HEK293 (cell line): Measurements from ENCODE around the gene GJC3.

ENCODE experiments used
- CTCF ChIA-PET: fragments of 350-600 bp; formaldehyde crosslinking; extraction: SDS; loops from one replicate; lab custom pipeline; 2021; ENCODE audit warnings: antibody characterized with exemption; lab: Yijun Ruan, JAX
- POLR2A ChIA-PET: fragments of 300-600 bp; formaldehyde crosslinking; extraction: SDS; loops from one replicate; lab custom pipeline; 2020; ENCODE audit warnings: antibody characterized with exemption, inconsistent platforms; lab: Yijun Ruan, JAX
- H3K27ac ChIP-seq: fragments of 200-500 bp; sonication (Bioruptor generic); 2 replicates; pipeline ENCODE4 v1.5.1; 2014; ENCODE audit warnings: low read depth, low read length, control low read depth, inconsistent platforms; ENCODE audit errors: extremely low read depth
- H3K36me3 ChIP-seq, 2 experiments: fragments of 200-500 bp in 1 of 2; sonication (Bioruptor generic) in 1 of 2; 1 replicate in 1 of 2; 2 replicates in 1 of 2; pipeline ENCODE4 v1.5.1; 2014 to 2017; ENCODE audit warnings: inconsistent platforms in 2 of 2, low read length in 2 of 2; ENCODE audit not compliant: control insufficient read depth in 2 of 2, insufficient read depth in 1 of 2
- H3K4me1 ChIP-seq: fragments of 200-500 bp; sonication (Bioruptor generic); 2 replicates; pipeline ENCODE4 v1.5.1; 2014; ENCODE audit warnings: mild to moderate bottlenecking, low read length, inconsistent platforms; ENCODE audit not compliant: control insufficient read depth, insufficient read depth
- H3K4me3 ChIP-seq: 2 replicates; pipeline ENCODE4 v1.5.1; 2011; ENCODE audit warnings: low read depth, mild to moderate bottlenecking, control low read depth, low read length, moderate library complexity
- H3K9me3 ChIP-seq: fragments of 200-500 bp; sonication (Bioruptor generic); 2 replicates; pipeline ENCODE4 v1.5.1; 2014; ENCODE audit warnings: low read depth, low read length, inconsistent platforms; ENCODE audit not compliant: control insufficient read depth, insufficient read depth
- OVOL3 ChIP-seq: fragments of 450-650 bp; formaldehyde crosslinking; IDR thresholded peaks from 2 replicates; pipeline ENCODE4 v1.5.1; 2016; ENCODE audit warnings: missing biosample characterization, missing genetic modification characterization
- PRDM1 ChIP-seq: fragments of 450-650 bp; formaldehyde crosslinking; IDR thresholded peaks from 2 replicates; pipeline ENCODE4; 2016; ENCODE audit warnings: missing biosample characterization, missing genetic modification characterization
- SCRT1 ChIP-seq: fragments of 450-650 bp; formaldehyde crosslinking; IDR thresholded peaks from 2 replicates; pipeline ENCODE4 v1.5.1; 2016; ENCODE audit warnings: missing biosample characterization, missing genetic modification characterization, borderline replicate concordance
- SCRT2 ChIP-seq: fragments of 450-650 bp; formaldehyde crosslinking; IDR thresholded peaks from 2 replicates; pipeline ENCODE4 v1.5.1; 2016; ENCODE audit warnings: missing biosample characterization, missing genetic modification characterization
- SP7 ChIP-seq: fragments of 450-650 bp; formaldehyde crosslinking; IDR thresholded peaks from 2 replicates; pipeline ENCODE4 v1.5.1; 2016; ENCODE audit warnings: missing biosample characterization, missing genetic modification characterization
- YY1 ChIP-seq: fragments of 450-650 bp; formaldehyde crosslinking; IDR thresholded peaks from 2 replicates; pipeline ENCODE4 v1.5.1; 2018; ENCODE audit warnings: missing biosample characterization, missing genetic modification characterization
- ZBTB1 ChIP-seq: fragments of 450-650 bp; formaldehyde crosslinking; IDR thresholded peaks from 2 replicates; pipeline ENCODE4 v1.5.1; 2016; ENCODE audit warnings: missing biosample characterization, missing genetic modification characterization
- ZEB2 ChIP-seq: fragments of 450-650 bp; formaldehyde crosslinking; IDR thresholded peaks from 2 replicates; pipeline ENCODE4 v1.5.1; 2016; ENCODE audit warnings: missing biosample characterization, missing genetic modification characterization
- ZFHX2 ChIP-seq: fragments of 450-650 bp; formaldehyde crosslinking; conservative IDR thresholded peaks from 2 replicates; pipeline ENCODE4 v1.5.1; 2016; ENCODE audit warnings: missing biosample characterization, missing genetic modification characterization
- ZNF132 ChIP-seq: fragments of 450-650 bp; formaldehyde crosslinking; IDR thresholded peaks from 2 replicates; pipeline ENCODE4 v1.5.1; 2017; ENCODE audit warnings: missing biosample characterization, missing genetic modification characterization, borderline replicate concordance
- ZNF155 ChIP-seq: fragments of 450-650 bp; formaldehyde crosslinking; IDR thresholded peaks from 2 replicates; pipeline ENCODE4 v1.5.1; 2016; ENCODE audit warnings: missing biosample characterization, missing genetic modification characterization
- ZNF16 ChIP-seq: fragments of 450-650 bp; formaldehyde crosslinking; IDR thresholded peaks from 2 replicates; pipeline ENCODE4 v1.5.1; 2016; ENCODE audit warnings: low read depth, missing biosample characterization, missing genetic modification characterization
- ZNF2 ChIP-seq: fragments of 450-650 bp; formaldehyde crosslinking; IDR thresholded peaks from 2 replicates; pipeline ENCODE4 v1.5.1; 2016; ENCODE audit warnings: missing biosample characterization, missing genetic modification characterization
- ZNF214 ChIP-seq: fragments of 450-650 bp; formaldehyde crosslinking; IDR thresholded peaks from 2 replicates; pipeline ENCODE4 v1.5.1; 2017; ENCODE audit warnings: missing biosample characterization, mild to moderate bottlenecking, missing genetic modification characterization, borderline replicate concordance
- ZNF23 ChIP-seq: fragments of 450-650 bp; formaldehyde crosslinking; IDR thresholded peaks from 2 replicates; pipeline ENCODE4 v1.5.1; 2016; ENCODE audit warnings: missing biosample characterization, missing genetic modification characterization, borderline replicate concordance
- ZNF248 ChIP-seq: fragments of 450-650 bp; formaldehyde crosslinking; IDR thresholded peaks from 2 replicates; pipeline ENCODE4 v1.5.1; 2017; ENCODE audit warnings: missing biosample characterization, missing genetic modification characterization
- ZNF416 ChIP-seq: fragments of 450-650 bp; formaldehyde crosslinking; IDR thresholded peaks from 2 replicates; pipeline ENCODE4 v1.5.1; 2016; ENCODE audit warnings: missing biosample characterization, missing genetic modification characterization
- ZNF514 ChIP-seq: fragments of 450-650 bp; formaldehyde crosslinking; IDR thresholded peaks from 2 replicates; pipeline ENCODE4 v1.5.1; 2016; ENCODE audit warnings: missing biosample characterization, missing genetic modification characterization
- ZNF521 ChIP-seq: fragments of 450-650 bp; formaldehyde crosslinking; IDR thresholded peaks from 2 replicates; pipeline ENCODE4 v1.5.1; 2017; ENCODE audit warnings: missing biosample characterization, mild to moderate bottlenecking, missing genetic modification characterization
- ZNF596 ChIP-seq: fragments of 450-650 bp; IDR thresholded peaks from 2 replicates; pipeline ENCODE4 v1.5.0; 2018; ENCODE audit warnings: missing biosample characterization, mild to moderate bottlenecking, missing genetic modification characterization, moderate library complexity
- ZNF621 ChIP-seq: fragments of 450-650 bp; formaldehyde crosslinking; IDR thresholded peaks from 2 replicates; pipeline ENCODE4 v1.5.1; 2017; ENCODE audit warnings: missing biosample characterization, missing genetic modification characterization
- ZNF677 ChIP-seq: fragments of 450-650 bp; IDR thresholded peaks from 2 replicates; pipeline ENCODE4 v1.5.0; 2018; ENCODE audit warnings: missing biosample characterization, mild to moderate bottlenecking, missing genetic modification characterization, moderate library complexity
- ZNF747 ChIP-seq: fragments of 450-650 bp; formaldehyde crosslinking; IDR thresholded peaks from 2 replicates; pipeline ENCODE4 v1.5.1; 2016; ENCODE audit warnings: missing biosample characterization, missing genetic modification characterization
- ZNF791 ChIP-seq: fragments of 450-650 bp; formaldehyde crosslinking; IDR thresholded peaks from 2 replicates; pipeline ENCODE4 v1.5.1; 2016; ENCODE audit warnings: missing biosample characterization, missing genetic modification characterization
- ZNF792 ChIP-seq: fragments of 450-650 bp; formaldehyde crosslinking; IDR thresholded peaks from 2 replicates; pipeline ENCODE4 v1.5.1; 2016; ENCODE audit warnings: missing biosample characterization, missing genetic modification characterization
- TF ChIP-seq, protein P1 (sequence below): fragments of 450-650 bp; formaldehyde crosslinking; IDR thresholded peaks from 2 replicates; pipeline ENCODE4 v1.5.1; 2016; ENCODE audit warnings: missing biosample characterization, missing genetic modification characterization
- TF ChIP-seq, protein P2 (sequence below): fragments of 450-650 bp; formaldehyde crosslinking; conservative IDR thresholded peaks from 2 replicates; pipeline ENCODE4 v1.5.1; 2016; ENCODE audit warnings: low read depth, missing biosample characterization, missing genetic modification characterization
- TF ChIP-seq, protein P3 (sequence below): fragments of 450-650 bp; formaldehyde crosslinking; IDR thresholded peaks from 2 replicates; pipeline ENCODE4 v1.5.1; 2016; ENCODE audit warnings: missing biosample characterization, missing genetic modification characterization

GJC3 gene

DNA sequence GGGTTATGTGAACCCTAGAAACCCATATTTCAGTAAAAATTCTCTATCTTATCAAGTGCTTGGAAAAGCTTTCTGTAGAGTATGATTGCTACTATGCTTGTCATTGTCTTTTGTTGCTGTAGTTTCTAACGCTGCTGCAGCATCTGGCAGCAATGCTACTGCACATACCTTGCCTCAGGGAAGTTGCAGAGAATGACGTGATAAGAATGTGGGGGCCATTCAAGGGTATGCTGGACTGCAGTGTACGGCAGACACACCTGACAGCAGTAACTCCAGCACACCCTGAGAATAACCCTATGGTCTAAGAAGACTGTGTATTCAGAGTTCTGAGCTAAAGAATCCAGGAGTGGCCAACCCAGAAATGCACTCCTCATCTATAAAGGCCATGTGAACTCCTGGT lies 30.6 kb downstream of the GJC3 start (continued):
- TF ChIP-seq, protein P1, sequence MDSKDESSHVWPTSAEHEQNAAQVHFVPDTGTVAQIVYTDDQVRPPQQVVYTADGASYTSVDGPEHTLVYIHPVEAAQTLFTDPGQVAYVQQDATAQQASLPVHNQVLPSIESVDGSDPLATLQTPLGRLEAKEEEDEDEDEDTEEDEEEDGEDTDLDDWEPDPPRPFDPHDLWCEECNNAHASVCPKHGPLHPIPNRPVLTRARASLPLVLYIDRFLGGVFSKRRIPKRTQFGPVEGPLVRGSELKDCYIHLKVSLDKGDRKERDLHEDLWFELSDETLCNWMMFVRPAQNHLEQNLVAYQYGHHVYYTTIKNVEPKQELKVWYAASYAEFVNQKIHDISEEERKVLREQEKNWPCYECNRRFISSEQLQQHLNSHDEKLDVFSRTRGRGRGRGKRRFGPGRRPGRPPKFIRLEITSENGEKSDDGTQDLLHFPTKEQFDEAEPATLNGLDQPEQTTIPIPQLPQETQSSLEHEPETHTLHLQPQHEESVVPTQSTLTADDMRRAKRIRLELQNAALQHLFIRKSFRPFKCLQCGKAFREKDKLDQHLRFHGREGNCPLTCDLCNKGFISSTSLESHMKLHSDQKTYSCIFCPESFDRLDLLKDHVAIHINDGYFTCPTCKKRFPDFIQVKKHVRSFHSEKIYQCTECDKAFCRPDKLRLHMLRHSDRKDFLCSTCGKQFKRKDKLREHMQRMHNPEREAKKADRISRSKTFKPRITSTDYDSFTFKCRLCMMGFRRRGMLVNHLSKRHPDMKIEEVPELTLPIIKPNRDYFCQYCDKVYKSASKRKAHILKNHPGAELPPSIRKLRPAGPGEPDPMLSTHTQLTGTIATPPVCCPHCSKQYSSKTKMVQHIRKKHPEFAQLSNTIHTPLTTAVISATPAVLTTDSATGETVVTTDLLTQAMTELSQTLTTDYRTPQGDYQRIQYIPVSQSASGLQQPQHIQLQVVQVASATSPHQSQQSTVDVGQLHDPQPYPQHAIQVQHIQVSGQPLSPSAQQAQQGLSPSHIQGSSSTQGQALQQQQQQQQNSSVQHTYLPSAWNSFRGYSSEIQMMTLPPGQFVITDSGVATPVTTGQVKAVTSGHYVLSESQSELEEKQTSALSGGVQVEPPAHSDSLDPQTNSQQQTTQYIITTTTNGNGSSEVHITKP, result no peak
- TF ChIP-seq YY1, result no peak
- TF ChIP-seq ZEB2, result no peak
- no peak for TF ChIP-seq ZNF155 (tag by site-specific recombination)
- TF ChIP-seq ZNF23, result no peak
- TF ChIP-seq ZNF248, result no peak
- TF ChIP-seq ZNF677 (tag by site-specific recombination), result no peak
- no peak for TF ChIP-seq ZNF621
- no peak for TF ChIP-seq SP7 (tag by site-specific recombination)
- TF ChIP-seq ZNF16 (tag by site-specific recombination), result no peak
- no peak for TF ChIP-seq ZNF792 (tag by site-specific recombination)
- no peak for TF ChIP-seq OVOL3 (tag by site-specific recombination)
- TF ChIP-seq ZNF132 (tag by site-specific recombination), result no peak
- no peak for TF ChIP-seq PRDM1 (tag by site-specific recombination)

DNA sequence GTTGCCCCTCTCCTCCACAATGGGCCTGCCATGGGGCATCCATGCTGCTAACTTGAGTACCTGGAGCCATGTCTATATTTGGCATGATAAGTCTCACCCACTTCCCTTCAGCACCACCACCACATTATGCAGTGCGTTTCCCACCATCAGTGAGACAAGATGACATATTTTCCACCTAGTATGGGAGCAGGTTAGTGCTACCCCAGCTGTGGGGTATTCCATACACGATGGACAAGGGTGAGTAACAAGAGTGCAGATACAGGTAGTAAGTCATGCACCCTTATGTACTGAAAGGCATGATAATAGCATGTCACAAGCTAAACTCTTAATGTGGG lies 31.4 kb downstream of the GJC3 start:
- ChIA-PET POLR2A (no interaction called here), CTCF (interaction anchor here (1.1 kb wide), 1 partner anchor 15 kb away, joined by 3 read pairs; no protein-coding TSS in a partner anchor)
- Histone ChIP-seq H3K4me3 (no peak overlapping the region), H3K4me1 (no peaks in the 10 kb centered on the region), H3K36me3 (peaks cover 14 to 18% of the 10 kb centered on the region in 2 experiments), H3K9me3 (no peaks in the 10 kb centered on the region), H3K27ac (no peak overlapping the region)
- no peak for TF ChIP-seq ZNF416 (tag by site-specific recombination)
- no peak for TF ChIP-seq ZNF791 (tag by site-specific recombination)
- no peak for TF ChIP-seq ZNF16 (tag by site-specific recombination)
- no peak for TF ChIP-seq SCRT1 (tag by site-specific recombination)
- TF ChIP-seq ZNF596 (tag by site-specific recombination), result no peak
- TF ChIP-seq ZBTB1 (tag by site-specific recombination), result no peak
- TF ChIP-seq ZNF747, result no peak
- TF ChIP-seq ZNF214 (tag by site-specific recombination), result no peak
- no peak for TF ChIP-seq ZNF521
- TF ChIP-seq ZNF2 (tag by site-specific recombination), result no peak

DNA sequence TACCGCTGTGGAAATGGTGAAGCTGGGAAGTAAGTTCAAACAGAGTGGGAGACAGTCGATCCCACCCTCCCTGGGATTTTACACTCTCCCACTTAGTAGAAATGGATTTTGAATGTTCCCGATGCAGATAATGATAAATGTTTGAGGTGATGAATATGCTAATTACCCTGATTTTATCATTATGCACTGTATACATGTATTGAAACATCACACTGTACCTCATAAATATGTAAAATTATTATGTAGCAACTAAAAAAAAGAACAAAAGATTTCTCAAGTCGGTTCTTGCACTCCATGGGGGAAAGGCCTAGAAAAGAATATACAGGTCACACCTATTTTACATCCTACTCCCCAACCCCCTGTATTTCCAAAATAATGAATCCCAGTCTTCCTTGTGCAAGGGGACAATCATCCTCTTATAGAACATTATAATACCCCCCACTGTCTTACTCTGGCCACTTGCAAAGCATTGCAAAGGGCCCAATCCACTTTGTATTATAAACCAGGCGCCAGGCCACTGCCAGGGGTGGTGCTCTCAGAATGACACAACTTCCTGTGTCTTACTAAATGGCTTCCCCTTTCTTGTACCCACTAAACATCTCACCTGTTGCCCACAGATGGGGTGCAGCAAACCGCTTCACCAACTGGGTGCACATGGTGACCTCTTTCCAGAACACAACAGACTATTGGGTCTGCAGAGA lies 31.9 kb downstream of the GJC3 start:
- Histone ChIP-seq H3K4me1 (no peaks in the 10 kb centered on the region), H3K9me3 (no peaks in the 10 kb centered on the region), H3K27ac (no peak overlapping the region), H3K4me3 (no peak overlapping the region), H3K36me3 (peaks cover 9 to 15% of the 10 kb centered on the region in 2 experiments)
- TF ChIP-seq SCRT2 (tag by site-specific recombination), result 0 out of 2 replicates have a peak, but pooled peaks have one; percentile 23
- TF ChIP-seq ZFHX2, result no peak
- no peak for TF ChIP-seq ZNF514
- TF ChIP-seq, protein P2, sequence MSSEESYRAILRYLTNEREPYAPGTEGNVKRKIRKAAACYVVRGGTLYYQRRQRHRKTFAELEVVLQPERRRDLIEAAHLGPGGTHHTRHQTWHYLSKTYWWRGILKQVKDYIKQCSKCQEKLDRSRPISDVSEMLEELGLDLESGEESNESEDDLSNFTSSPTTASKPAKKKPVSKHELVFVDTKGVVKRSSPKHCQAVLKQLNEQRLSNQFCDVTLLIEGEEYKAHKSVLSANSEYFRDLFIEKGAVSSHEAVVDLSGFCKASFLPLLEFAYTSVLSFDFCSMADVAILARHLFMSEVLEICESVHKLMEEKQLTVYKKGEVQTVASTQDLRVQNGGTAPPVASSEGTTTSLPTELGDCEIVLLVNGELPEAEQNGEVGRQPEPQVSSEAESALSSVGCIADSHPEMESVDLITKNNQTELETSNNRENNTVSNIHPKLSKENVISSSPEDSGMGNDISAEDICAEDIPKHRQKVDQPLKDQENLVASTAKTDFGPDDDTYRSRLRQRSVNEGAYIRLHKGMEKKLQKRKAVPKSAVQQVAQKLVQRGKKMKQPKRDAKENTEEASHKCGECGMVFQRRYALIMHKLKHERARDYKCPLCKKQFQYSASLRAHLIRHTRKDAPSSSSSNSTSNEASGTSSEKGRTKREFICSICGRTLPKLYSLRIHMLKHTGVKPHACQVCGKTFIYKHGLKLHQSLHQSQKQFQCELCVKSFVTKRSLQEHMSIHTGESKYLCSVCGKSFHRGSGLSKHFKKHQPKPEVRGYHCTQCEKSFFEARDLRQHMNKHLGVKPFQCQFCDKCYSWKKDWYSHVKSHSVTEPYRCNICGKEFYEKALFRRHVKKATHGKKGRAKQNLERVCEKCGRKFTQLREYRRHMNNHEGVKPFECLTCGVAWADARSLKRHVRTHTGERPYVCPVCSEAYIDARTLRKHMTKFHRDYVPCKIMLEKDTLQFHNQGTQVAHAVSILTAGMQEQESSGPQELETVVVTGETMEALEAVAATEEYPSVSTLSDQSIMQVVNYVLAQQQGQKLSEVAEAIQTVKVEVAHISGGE (tag by site-specific recombination), result 0 out of 2 replicates have a peak, but pooled peaks have one; percentile 29
- TF ChIP-seq, protein P3, sequence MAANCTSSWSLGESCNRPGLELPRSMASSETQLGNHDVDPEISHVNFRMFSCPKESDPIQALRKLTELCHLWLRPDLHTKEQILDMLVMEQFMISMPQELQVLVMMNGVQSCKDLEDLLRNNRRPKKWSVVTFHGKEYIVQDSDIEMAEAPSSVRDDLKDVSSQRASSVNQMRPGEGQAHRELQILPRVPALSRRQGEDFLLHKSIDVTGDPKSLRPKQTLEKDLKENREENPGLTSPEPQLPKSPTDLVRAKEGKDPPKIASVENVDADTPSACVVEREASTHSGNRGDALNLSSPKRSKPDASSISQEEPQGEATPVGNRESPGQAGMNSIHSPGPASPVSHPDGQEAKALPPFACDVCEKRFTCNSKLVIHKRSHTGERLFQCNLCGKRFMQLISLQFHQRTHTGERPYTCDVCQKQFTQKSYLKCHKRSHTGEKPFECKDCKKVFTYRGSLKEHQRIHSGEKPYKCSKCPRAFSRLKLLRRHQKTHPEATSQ, result no peak
- ChIA-PET POLR2A (no interaction called here), CTCF (interaction anchor here (0.6 kb wide), 1 partner anchor 82 kb away, joined by 3 read pairs; no protein-coding TSS in a partner anchor)
